Liver (tissue), 9 donors: ENCODE results near the gene OR2L3. TPM values are rescaled to one million over a fixed set of nuclear protein-coding genes. Genes with fewer than 3 reads are reported as not detected.
"Not testable (repeated sequence)": the region's sequence is repeated elsewhere in the genome, so short reads cannot be mapped to it uniquely, and the experiment has no call there.

Source experiments
- DNase-seq: peaks from one replicate; pipeline ENCODE4 v3.0.0-alpha.2; 2017; ENCODE audit warnings: low spot score
- H3K27ac ChIP-seq, 2 donors: one replicate each; pipeline ENCODE4 v1.7.0; 2013; ENCODE audit warnings: inconsistent platforms in 2 of 2, low read length in 2 of 2, control low read depth in 1 of 2, low read depth in 1 of 2, mild to moderate bottlenecking in 1 of 2
- H3K27me3 ChIP-seq, 4 donors: one replicate each; pipeline versions ENCODE4 v1.6.1 to v1.7.0; 2013; ENCODE audit warnings: low read length in 3 of 4, inconsistent platforms in 1 of 4, mild to moderate bottlenecking in 1 of 4, moderate library complexity in 1 of 4; ENCODE audit not compliant: control insufficient read depth in 4 of 4, insufficient read depth in 4 of 4
- H3K36me3 ChIP-seq, 4 donors: one replicate each; pipeline versions ENCODE4 v1.6.1 to v1.7.0; 2013; ENCODE audit warnings: low read length in 3 of 4, mild to moderate bottlenecking in 3 of 4, low read depth in 1 of 4, moderate library complexity in 1 of 4; ENCODE audit not compliant: control insufficient read depth in 4 of 4, insufficient read depth in 3 of 4
- H3K4me1 ChIP-seq, 4 donors: one replicate each; pipeline versions ENCODE4 v1.6.1 to v1.7.0; 2013; ENCODE audit warnings: low read length in 3 of 4, mild to moderate bottlenecking in 3 of 4, moderate library complexity in 1 of 4; ENCODE audit not compliant: control insufficient read depth in 4 of 4, insufficient read depth in 4 of 4
- H3K4me3 ChIP-seq, 3 donors: one replicate each; pipeline versions ENCODE4 v1.6.1 to v1.7.0; 2013; ENCODE audit warnings: low read length in 3 of 3, control low read depth in 1 of 3, low read depth in 1 of 3, mild to moderate bottlenecking in 1 of 3
- H3K9ac ChIP-seq, 2 donors: one replicate each; pipeline ENCODE4 v1.7.0; 2013; ENCODE audit warnings: low read length in 2 of 2, mild to moderate bottlenecking in 2 of 2, moderate library complexity in 2 of 2, control low read depth in 1 of 2, low read depth in 1 of 2
- H3K9me3 ChIP-seq, 4 donors: one replicate each; pipeline versions ENCODE4 v1.6.1 to v1.7.0; 2013; ENCODE audit warnings: low read length in 3 of 4; ENCODE audit not compliant: control insufficient read depth in 4 of 4
- ATF3 ChIP-seq: IDR thresholded peaks from 2 replicates; pipeline ENCODE4 v1.6.1; 2016; ENCODE audit warnings: antibody characterized with exemption
- CTCF ChIP-seq: fragments of 150-350 bp; IDR thresholded peaks from 2 replicates; pipeline ENCODE4 v1.5.1; 2017; ENCODE audit warnings: improper control_type of control experiment, low read depth, low read length; ENCODE audit not compliant: missing input control
- EGR1 ChIP-seq, 2 donors: IDR thresholded peaks; 2 replicates each; pipeline ENCODE4 v1.6.1; 2016 to 2018; ENCODE audit warnings: antibody characterized with exemption in 2 of 2, low read depth in 2 of 2
- FOXA1 ChIP-seq: IDR thresholded peaks from 2 replicates; pipeline ENCODE4 v1.6.1; 2016; ENCODE audit warnings: antibody characterized with exemption
- FOXA2 ChIP-seq: IDR thresholded peaks from 2 replicates; pipeline ENCODE4 v1.6.1; 2016; ENCODE audit warnings: antibody characterized with exemption
- GABPA ChIP-seq, 2 donors: IDR thresholded peaks in 1 of 2; conservative IDR thresholded peaks in 1 of 2; 2 replicates each; pipeline ENCODE4 v1.6.1; 2016; ENCODE audit warnings: antibody characterized with exemption in 2 of 2, mild to moderate bottlenecking in 1 of 2, moderate library complexity in 1 of 2
- HNF4A ChIP-seq, 2 donors: conservative IDR thresholded peaks; 2 replicates each; pipeline ENCODE4 v1.6.1; 2016; ENCODE audit warnings: antibody characterized with exemption in 2 of 2, mild to moderate bottlenecking in 2 of 2
- HNF4G ChIP-seq: IDR thresholded peaks from 2 replicates; pipeline ENCODE4 v1.6.1; 2016; ENCODE audit warnings: antibody characterized with exemption
- JUND ChIP-seq, 2 donors: IDR thresholded peaks; 2 replicates each; pipeline ENCODE4 v1.6.1; 2016; ENCODE audit warnings: antibody characterized with exemption in 2 of 2
- MAX ChIP-seq: IDR thresholded peaks from 2 replicates; pipeline ENCODE4 v1.6.1; 2016; ENCODE audit warnings: antibody characterized with exemption
- NR2F2 ChIP-seq: IDR thresholded peaks from 2 replicates; pipeline ENCODE4 v1.6.1; 2016; ENCODE audit warnings: antibody characterized with exemption
- RAD21 ChIP-seq, 2 donors: IDR thresholded peaks; 2 replicates each; pipeline ENCODE4 v1.6.1; 2016; ENCODE audit warnings: antibody characterized with exemption in 2 of 2, mild to moderate bottlenecking in 2 of 2
- REST ChIP-seq: IDR thresholded peaks from 2 replicates; pipeline ENCODE4 v1.6.1; 2016; ENCODE audit warnings: antibody characterized with exemption, mild to moderate bottlenecking
- RXRA ChIP-seq, 2 donors: IDR thresholded peaks; 2 replicates each; pipeline ENCODE4 v1.6.1; 2017 to 2018; ENCODE audit warnings: antibody characterized with exemption in 2 of 2, mild to moderate bottlenecking in 1 of 2
- SP1 ChIP-seq: IDR thresholded peaks from 2 replicates; pipeline ENCODE4 v1.6.1; 2018; ENCODE audit warnings: antibody characterized with exemption, mild to moderate bottlenecking
- TAF1 ChIP-seq: conservative IDR thresholded peaks from 2 replicates; pipeline ENCODE4 v1.6.1; 2016; ENCODE audit warnings: antibody characterized with exemption, mild to moderate bottlenecking
- YY1 ChIP-seq: IDR thresholded peaks from 2 replicates; pipeline ENCODE4 v1.6.1; 2016; ENCODE audit warnings: antibody characterized with exemption, mild to moderate bottlenecking
- ZBTB33 ChIP-seq: IDR thresholded peaks from 2 replicates; pipeline ENCODE4 v1.6.1; 2016; ENCODE audit warnings: antibody characterized with exemption
- WGBS: extraction: QIAGEN DNeasy Blood & Tissue Kit; methylation state at CpG from one replicate; pipeline ENCODE4 v1.1.7; 2013; 5-methylcytosine and 5-hydroxymethylcytosine counted together
- polyA plus RNA-seq, 2 donors: library from polyadenylated mRNA; stranded (reverse) in 1 of 2; unstranded in 1 of 2; fragments of 200-250 nt in 1 of 2; fragments of >200 nt in 1 of 2; fragmentation: Nextera tagmentation in 1 of 2; extraction: Ambion mirVana in 1 of 2; gene quantifications; one replicate each; pipeline versions ENCODE4 v1.2.1 to v1.2.3, GENCODE V29; 2013 to 2015
- total RNA-seq, 2 donors: library from RNA; depleted of rRNA; stranded (reverse); fragments of >200 nt; gene quantifications; one replicate each; pipeline ENCODE4 v1.2.3, GENCODE V29; 2014
- donor health status: healthy.
- donor health status: healthy.
- donor health status: healthy.
- donor health status: healthy.
- donor health status: healthy.

OR2L3 gene
- total and polyA plus RNA-seq, 4 donors: under 0.01 to 0.05 TPM; not detected in 2

GRCh38 chr1:248065604-248066003 is 19.0 kb downstream of the OR2L3 start:
- H3K36me3 ChIP-seq: no peaks in the 10 kb centered on the region
- no peaks in the 10 kb centered on the region for H3K4me1 ChIP-seq
- H3K9me3 ChIP-seq: no peaks in the 10 kb centered on the region
- H3K27ac ChIP-seq: no peak overlapping the region
- TF ChIP-seq HNF4G: no peak
- TF ChIP-seq ATF3: no peak
- TF ChIP-seq NR2F2: no peak
- no peak for TF ChIP-seq GABPA (IDR thresholded peaks at IDR 0.05 in 1 of 2, conservative IDR thresholded peaks at IDR 0.05 in 1 of 2)
- TF ChIP-seq MAX: no peak
- TF ChIP-seq SP1: no peak
- no peak for TF ChIP-seq FOXA1
- no peak for TF ChIP-seq CTCF
- no peak for TF ChIP-seq RAD21 (IDR thresholded peaks at IDR 0.05)
- TF ChIP-seq EGR1 (IDR thresholded peaks at IDR 0.05; ENCODE audit: low read depth in 2 of 2): no peak
- no peak for TF ChIP-seq ZBTB33
- no peak for TF ChIP-seq YY1
- no peak for TF ChIP-seq FOXA2
- TF ChIP-seq TAF1: no peak
- no peak overlapping the region for H3K9ac ChIP-seq
- no peak for DNase-seq
- H3K27me3 ChIP-seq: no peaks in the 10 kb centered on the region
- H3K4me3 ChIP-seq: no peak overlapping the region
- 89% methylated on average over 3 of the region's 3 CpGs for WGBS

- not testable (repeated sequence) for H3K36me3 ChIP-seq, DNase-seq, H3K4me3 ChIP-seq, H3K27ac ChIP-seq, H3K27me3 ChIP-seq, H3K9ac ChIP-seq, H3K4me1 ChIP-seq, H3K9me3 ChIP-seq
- WGBS: 87% methylated on average over 12 of the region's 17 CpGs
Observed at GRCh38 chr1:248083864-248084263, 37.2 kb downstream of the OR2L3 start.

GRCh38 chr1:248094884-248095283 is 48.2 kb downstream of the OR2L3 start, which contains the start of gene OR2L13:
OR2L13 (plus strand) TSS chr1:248095184; CDS start chr1:248099376, 4,192 bp downstream.
- no peaks in the 10 kb centered on the region for H3K36me3 ChIP-seq
- no peaks in the 10 kb centered on the region for H3K27me3 ChIP-seq
- no peak within 1 kb of the TSS for H3K4me3 ChIP-seq
- no peak within 1 kb of the TSS for H3K9ac ChIP-seq
- 33% methylated on average over 1 of the region's 1 CpG for WGBS
- H3K4me1 ChIP-seq: no peaks in the 10 kb centered on the region
- DNase-seq: no peak
- H3K27ac ChIP-seq: no peak within 1 kb of the TSS
- H3K9me3 ChIP-seq: no peaks in the 10 kb centered on the region
- TF ChIP-seq JUND (IDR thresholded peaks at IDR 0.05) (no peak), NR2F2 (no peak), REST (no peak), MAX (no peak), HNF4A (conservative IDR thresholded peaks at IDR 0.05) (no peak), RXRA (IDR thresholded peaks at IDR 0.05) (no peak), YY1 (no peak), ZBTB33 (no peak), HNF4G (no peak), EGR1 (IDR thresholded peaks at IDR 0.05; ENCODE audit: low read depth in 2 of 2) (no peak), FOXA1 (no peak), RAD21 (IDR thresholded peaks at IDR 0.05) (no peak), GABPA (IDR thresholded peaks at IDR 0.05 in 1 of 2, conservative IDR thresholded peaks at IDR 0.05 in 1 of 2) (no peak), ATF3 (no peak), TAF1 (no peak)
